Activated CD4-positive, alpha-beta T cell treated with anti-CD3 and anti-CD28 coated beads for 24 hours (primary cell): Measurements from ENCODE around the gene AZU1.
"Not testable (repeated sequence)": the region's sequence is repeated elsewhere in the genome, so short reads cannot be mapped to it uniquely, and the experiment has no call there.

Source experiments
- DNase-seq, 2 donors: peaks; one replicate each; pipeline ENCODE4 v3.0.0-alpha.2; 2020; ENCODE audit warnings: low read depth in 2 of 2

The AZU1 gene

DNA sequence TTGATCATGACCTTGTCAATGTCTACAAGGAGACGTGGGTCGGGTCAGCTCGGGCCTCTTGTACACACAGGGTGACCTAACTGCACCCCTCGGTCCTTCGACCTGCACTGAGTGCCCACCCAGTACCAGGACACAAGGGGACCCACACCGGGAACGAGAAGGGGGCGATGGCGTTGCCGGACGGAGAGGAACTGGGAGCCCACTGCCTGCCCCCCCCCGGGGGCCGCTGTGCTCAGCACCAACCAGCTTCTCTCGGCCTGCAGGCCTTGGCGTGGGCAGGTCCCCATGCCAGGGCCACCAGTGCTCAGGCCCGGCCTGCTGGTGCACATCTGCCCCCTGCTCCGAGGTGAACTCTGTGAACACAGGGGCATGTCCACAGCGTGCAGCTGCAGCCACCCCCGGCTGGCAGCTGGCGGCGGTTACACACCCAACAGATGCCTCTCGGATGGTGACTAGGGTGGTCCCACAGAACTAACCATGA is 46.0 kb downstream of the AZU1 start:
- no peak for DNase-seq

DNA sequence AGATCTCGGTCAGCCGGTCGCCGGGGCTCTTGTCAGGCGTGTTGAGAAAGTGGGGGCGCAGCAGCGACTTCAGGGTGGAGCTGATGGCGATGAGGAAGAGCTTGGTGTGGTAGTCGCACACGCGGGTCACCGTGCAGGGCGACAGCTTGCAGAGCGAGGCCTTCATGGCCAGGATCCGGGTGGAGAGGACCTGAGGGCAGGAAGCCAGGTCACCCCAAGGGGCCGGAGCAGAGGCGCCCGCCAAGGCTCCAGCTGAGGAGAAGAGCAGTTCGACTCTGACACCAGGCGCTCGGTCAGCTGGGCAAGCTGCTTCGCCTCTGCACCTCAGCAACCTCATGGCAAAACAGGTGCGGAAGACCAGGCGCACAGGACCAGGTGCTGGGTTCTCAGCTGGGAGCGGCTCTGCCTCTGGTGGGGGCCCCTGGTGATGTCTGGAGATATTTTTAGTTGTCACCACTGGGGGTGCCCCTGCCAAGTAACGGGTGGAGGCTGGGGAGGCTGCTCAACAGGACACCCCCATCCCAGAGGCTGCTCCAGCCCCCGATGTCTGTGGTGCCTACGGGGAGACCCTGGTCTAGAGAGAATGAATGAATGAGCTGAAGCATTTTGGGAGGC is 47.7 kb downstream of the AZU1 start:
- DNase-seq = no peak

DNA sequence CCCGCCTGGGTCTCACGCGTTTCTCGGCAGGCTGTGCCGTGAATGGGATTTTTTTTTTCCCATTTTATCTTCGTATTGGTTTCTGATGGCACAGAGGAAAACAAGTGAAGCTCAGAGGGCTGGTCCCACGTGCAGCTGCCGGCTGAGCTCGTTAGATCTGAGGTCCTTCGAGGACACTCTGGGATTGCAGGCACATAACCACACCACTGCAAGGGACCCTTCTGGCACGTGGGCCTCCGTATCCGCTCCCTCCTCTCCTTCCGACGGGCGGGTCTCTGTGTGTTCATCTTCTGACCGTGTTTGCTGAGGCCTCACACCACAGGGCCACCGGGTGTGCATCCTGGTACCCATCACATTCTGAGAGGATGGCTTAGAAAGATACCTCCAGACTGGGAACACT is 48.5 kb downstream of the AZU1 start:
- DNase-seq = no peak

- DNase-seq = no peak
These were observed 49.2 kb downstream of the AZU1 start for GRCh38 chr19:876780-877314.

DNA sequence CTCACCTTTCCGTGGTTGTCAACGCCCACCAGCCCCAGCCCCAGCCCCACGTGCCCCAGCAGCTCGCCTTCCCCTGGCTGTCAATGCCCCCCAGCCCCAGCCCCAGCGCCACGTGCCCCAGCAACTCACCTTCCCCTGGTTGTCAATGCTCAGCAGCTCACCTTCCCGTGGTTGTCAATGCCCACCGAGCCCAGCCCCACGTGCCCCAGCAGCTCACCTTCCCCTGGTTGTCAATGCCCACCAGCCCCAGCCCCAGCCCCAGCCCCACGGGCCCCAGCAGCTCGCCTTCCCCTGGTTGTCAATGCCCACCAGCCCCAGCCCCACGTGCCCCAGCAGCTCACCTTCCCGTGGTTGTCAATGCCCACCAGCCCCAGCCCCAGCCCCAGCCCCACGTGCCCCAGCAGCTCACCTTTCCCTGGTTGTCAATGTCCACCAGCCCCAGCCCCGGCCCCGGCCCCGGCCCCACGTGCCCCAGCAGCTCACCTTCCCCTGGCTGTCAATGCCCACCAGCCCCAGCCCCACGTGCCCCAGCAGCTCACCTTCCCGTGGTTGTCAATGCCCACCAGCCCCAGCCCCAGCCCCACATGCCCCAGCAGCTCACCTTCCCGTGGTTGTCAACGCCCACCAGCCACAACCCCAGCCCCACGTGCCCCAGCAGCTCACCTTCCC is 50.5 kb downstream of the AZU1 start:
- not testable (repeated sequence) for DNase-seq

DNA sequence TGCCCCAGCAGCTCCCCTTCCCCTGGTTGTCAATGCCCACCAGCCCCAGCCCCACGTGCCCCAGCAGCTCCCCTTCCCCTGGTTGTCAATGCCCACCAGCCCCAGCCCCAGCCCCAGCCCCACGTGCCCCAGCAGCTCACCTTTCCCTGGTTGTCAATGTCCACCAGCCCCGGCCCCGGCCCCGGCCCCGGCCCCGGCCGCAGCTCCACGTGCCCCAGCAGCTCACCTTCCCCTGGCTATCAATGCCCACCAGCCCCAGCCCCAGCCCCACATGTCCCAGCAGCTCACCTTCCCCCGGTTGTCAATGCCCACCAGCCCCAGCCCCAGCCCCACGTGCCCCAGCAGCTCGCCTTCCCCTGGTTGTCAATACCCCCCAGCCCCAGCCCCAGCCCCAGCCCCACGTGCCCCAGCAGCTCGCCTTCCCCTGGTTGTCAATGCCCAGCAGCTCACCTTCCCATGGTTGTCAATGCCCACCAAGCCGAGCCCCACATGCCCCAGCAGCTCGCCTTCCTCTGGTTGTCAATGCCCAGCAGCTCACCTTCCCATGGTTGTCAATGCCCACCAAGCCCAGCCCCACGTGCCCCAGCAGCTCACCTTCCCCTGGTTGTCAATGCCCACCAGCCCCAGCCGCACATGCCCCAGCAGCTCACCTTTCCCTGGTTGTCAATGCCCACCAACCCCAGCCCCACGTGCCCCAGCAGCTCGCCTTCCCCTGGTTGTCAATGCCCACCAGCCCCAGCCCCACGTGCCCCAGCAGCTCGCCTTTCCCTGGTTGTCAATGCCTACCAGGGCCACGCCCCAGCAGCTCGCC is 51.3 kb downstream of the AZU1 start:
- DNase-seq = not testable (repeated sequence)

DNA sequence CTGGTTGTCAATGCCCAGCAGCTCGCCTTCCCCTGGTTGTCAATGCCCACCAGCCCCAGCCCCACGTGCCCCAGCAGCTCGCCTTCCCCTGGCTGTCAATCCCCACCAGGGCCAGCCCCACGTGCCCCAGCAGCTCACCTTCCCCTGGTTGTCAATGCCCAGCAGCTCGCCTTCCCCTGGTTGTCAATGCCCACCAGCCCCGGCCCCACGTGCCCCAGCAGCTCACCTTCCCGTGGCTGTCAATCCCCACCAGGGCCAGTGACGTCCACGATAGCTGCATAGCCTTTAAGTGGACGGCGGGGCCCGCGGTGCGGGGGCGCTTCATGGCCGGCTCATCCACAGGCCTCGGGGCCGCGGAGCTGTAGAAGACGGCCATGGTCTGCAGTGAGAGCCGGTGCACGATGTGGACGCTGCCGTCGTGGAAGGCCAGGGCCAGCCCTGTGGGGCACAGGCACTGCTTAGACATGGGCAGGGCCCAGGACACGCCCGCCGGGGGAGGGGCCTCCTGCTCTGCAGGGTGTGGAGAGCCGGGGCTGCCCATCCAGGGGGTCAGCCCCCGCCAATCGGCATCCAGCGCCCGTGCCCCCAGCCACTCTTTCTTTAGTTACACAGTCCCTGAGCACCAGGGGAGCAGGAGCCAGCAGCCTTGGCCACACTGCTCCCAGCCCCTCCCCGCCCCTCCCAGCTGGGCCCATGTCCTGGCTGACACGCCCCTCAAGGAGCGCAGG is 52.2 kb downstream of the AZU1 start:
- DNase-seq = no peak
